Activated CD4-positive, alpha-beta T cell treated with anti-CD3 and anti-CD28 coated beads, Interleukin-2, amount 50 U/mL, for 16 hours (primary cell): ENCODE measurements around the gene FBRS.
"Not testable (repeated sequence)": the region's sequence is repeated elsewhere in the genome, so short reads cannot be mapped to it uniquely, and the experiment has no call there.

Experiments used
- DNase-seq: peaks from one replicate; pipeline ENCODE4 v3.0.0-alpha.2; 2020

FBRS gene

DNA sequence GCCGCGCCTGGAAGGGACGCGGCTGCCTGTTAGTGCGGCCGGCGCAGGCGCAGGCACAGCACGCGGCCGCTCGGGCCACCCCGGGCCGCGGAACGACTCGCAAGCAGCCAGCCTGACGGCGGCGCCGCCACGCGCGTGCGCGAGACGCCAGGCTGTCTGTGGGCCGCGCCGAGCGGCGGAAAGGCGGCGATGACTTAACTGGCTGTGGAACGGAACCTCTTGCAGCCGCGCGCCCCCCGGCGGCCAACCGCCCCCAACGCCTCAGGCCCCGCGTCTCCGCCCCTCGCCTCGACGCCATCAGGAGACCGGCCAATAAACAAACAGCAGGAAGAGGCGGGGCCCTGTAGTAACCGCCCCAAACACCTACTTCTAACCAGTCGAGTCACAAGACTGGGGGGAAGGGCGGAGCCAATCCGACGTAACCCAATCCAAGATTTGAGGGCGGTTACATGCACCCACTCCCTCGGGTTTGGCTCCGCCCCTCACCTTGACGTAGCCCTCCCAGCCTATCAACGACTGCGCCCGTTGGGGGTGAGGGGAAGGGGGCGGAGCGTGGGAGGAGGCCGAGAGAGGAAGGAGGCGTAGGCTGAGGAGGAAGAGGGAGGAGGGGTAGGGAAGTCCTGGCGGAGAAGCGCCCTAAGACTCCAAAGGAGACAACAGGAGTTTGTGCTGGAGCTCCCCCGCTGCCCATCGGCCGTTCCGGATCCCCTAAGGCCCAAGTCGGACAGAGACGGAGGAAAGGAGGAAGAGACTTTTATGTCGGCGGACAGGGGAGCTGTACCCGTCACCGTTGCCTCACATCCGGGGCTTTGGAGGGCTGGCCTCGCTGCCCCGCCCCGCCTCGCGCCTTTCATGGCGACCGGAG is at the start of gene FBRS:
Gene FBRS (plus strand): TSS at position 566 of the 865 bp plus-strand sequence. CDS start 1,088 bp downstream, outside the sequence.
- peak; percentile 100 for DNase-seq

DNA sequence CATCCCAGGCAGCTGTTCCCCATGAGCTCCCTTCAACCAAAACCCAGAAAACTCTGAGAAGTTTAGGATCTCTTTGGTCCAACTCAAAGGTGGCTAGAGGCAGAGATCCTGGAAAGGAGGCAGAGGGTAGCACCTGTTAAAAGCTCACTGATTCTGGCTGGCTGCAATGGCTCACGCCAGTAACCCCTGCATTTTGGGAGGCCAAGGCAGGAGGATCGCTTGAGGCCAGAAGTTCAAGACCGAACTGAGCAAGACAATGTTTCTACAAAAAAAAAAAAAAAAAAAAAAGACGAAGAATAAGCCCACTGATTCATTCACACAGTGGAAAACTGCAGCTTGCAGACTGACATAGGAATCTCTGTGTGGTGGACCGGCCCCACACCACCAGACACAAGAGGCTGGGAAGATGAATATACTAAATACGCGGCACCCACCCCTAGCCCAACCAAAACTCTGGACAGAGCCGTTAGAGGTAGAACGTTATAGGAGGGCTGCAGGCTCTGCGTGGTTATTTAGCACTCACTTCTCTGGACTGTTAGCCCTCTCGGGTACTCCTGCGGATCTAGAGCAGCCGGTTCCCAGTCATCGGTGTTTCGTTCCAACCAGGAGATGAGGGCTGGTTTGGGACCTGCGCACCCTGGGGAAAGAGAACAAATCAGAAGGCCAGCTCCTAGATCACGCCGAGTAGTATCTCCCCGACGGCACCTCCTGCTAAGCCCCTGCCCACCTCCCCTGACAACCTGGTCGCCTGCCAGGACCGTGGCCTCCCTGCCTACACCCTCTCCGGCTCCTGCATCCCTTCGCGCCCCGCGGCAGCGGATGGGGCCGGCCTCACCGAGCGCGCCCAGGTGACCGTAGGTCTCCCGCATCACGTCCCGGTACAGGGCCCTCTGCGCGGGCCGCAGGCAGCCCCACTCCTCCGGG is 49.0 kb upstream of the FBRS start:
- peak; percentile 46 for DNase-seq

DNA sequence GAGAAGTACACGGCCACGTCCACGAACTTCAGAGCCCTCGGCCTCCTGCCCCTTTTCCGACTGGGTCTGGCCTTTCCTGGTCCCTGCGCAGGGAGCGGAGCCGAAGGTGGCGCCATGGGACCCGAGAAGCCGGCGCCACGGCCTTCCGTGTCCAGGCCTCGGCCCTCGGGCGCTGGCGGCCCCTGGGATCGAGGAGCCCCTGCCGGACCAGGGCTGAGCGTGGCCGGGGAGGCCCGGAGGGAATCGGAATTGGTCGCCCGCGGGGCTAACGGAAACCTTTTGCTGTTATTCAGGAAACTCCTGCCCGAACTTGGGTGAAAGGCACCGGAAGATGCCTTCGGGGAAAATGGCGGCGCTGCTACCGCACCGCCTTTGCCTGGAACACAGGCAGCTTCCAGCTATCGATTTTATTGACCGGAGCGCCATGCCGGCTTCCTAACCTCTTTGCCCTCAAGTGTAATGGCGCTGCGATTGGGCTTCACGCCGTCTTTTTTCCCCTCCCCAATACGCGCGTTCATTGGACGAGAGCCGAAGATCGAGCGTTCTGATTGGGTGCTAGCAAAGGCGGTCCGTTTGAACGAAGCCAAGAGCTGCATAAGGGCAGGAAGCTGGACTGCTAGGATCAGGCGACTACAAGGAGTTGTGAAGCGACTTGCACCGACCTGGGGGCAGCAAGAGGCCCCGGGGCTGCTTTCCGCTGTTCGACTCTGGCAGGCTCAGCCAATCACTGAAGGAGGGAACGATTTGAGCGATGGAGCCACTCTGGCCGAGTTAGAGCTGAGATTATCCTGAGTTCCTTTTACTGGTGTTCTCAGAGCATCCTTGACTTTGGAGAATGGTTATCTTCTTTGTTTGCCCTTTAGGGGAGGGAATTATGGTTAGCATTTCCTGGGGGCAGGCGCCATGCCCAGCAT is 48.0 kb upstream of the FBRS start, which contains the start of gene ZNF689:
Gene ZNF689 (minus strand): TSS at position 464 of the 914 bp plus-strand sequence. CDS start 348 bp downstream, at position 116.
- DNase-seq = peak; percentile 98

DNA sequence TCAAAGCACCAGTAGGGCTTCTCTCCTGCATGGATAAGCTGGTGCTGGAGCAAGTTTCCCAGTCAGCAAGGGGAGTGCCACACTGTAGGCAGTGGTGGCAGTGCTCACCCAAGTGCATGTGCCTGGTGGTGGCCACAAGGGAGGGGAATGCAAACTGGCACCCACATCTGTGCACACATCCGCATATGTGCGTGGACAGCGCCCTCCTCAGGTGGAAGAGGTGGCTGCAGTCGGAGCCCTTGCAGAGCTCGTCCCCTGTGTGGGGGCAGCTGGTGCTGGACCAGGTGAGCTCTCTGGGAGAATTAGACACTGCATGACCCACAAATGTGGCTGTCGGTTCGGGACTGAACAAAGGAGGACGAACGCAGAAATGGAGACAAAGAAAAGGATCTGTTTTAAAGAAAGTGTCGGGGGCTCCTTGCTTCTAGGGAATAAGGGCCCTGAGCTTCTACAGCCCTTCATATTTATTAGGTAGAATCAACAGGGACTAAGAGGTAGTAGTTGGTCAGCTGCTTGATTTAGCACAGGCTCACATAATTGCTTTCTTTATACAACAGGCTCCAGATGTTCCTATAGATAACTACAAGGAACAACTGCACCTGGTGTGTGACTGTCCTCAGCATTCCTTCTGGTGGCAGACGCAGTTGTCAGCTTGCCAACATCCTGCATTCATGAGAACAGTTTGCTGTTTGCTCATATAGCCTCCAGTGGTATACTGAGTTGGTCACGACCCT is 42.7 kb upstream of the FBRS start:
- peak; percentile 82 for DNase-seq

DNA sequence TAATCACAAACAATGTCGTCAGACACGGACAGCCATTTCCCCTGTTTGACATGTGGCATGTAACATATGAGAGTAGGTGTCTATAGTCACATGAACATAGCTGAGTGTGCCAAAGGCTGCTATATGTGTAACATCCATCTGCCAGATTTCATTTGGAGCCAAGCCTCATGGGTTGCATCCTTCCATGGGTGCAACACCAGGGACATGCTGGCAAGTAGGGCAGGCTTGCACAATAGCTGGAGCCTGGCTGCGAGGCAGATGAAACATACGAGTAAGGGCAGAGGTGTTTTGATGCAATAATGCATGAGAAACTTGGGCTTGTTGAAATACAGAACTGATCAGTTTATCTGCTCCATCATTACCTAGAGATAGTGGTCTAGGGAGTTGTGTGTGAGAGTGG is 39.0 kb upstream of the FBRS start:
- DNase-seq = no peak

DNA sequence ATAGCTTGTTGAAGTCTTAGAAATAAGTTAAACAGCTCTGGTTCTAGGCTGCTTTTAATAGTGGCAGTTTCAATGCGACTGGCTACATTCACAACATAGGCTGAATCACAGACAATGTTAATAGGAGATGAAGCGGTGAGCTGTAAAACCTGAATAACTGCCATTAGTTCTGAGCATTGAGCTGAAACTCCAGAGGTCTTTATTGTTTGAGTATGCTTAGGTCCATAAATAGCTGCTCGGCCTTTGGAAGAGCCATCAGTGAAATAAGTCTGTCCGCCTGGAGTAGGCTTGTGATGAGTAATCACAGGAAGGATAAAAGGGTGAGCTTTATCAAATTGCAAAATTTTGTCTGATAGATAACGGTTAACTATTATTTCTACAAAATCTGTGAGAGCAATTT is 38.6 kb upstream of the FBRS start:
- DNase-seq = no peak

DNA sequence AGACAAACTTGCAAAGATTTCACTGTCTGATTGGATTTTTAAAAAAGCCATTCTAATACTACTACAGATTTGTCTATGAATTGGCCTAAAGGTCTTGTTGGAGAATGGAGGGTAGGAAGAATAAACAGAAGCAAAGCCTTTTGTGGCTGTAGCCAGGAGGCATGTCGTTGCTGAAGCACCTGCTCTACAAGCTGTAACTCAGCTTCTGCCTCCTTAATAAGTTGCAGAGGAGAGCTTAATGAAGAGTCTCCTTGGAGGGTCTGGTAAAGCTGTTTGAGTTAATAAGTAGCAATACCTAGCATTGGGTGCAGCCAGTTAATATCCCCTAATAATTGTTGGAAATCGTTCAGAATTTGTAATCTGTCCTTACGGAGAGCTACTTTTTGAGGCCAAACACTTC is 38.1 kb upstream of the FBRS start:
- DNase-seq = no peak

DNA sequence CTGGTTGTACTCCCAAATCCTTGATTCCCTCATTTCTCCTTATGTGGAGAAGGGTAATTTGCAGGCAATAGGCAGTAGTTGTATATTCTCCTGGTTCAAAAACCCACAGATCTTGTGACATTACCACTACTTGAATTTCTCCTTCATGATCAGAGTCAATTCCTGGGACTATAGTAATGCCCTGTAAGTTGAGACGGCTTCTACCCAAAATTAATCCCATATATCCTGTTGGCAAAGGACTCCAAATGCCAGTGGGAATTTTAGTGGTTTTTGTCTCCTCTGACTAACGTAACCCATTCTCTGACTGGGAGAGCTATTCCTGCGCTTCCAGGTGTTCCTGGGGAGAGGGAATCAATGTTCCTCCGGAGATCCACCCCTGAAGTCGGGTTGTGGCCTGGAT is 36.5 kb upstream of the FBRS start:
- no peak for DNase-seq

DNA sequence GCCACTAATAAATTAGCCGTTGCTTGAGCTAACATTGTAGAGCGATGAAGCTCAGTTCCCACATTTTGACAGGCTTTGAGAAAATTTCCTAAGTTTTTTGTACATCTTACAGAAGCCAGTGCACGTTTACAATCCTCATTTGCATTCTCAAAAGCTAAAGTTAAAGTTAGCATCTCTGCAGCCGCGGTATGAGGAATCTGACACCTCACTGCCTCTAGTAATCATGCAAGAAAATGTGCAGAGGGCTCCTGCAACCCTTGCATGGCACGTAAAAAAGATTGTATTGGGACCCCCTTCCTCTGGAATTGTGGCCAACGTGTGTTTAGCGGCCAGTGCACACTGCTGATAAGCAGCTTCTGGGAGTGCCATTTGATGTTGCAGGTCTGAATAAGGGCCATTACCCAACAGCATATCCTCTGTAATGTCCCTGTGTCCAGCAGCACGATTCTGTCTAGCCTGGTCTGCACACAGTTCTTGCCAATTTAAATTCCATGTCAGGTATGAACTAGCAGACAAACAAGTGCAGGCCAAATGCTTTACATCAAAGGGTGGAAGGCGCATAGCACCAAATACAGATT is 35.7 kb upstream of the FBRS start:
- no peak for DNase-seq

DNA sequence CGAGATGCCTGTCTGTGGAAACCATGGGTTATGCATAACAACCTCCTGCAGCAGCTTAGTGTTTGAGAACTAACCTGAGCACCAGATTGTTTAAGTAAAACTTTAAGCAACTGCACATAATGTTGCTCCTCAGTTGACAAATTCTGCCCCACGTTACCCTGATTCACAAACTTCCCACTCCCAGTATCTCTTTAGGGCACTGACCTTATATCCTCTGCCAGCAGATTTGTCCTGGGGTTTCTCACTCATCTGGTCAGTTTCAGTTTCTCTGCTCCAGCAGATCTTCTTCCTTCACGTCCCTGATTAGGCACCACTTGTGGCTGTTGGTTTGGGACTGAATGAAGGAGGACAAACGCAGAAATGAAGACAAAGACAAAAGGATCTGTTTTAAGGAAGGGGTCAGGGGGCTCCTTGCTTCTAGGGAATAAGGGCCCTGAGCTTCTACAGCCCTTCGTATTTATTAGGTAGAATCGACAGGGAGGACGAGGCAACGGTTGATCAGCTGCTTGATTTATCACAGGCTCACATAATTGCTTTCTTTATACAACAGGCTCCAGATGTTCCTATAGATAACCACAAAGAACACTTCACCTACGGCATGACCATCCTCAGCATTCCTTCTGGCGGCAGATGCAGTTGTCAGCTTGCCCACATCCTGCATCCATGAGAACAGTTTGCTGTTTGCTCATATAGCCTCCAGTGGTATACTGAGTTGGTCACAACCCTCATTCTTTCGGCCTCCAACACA is 34.5 kb upstream of the FBRS start:
- no peak for DNase-seq

DNA sequence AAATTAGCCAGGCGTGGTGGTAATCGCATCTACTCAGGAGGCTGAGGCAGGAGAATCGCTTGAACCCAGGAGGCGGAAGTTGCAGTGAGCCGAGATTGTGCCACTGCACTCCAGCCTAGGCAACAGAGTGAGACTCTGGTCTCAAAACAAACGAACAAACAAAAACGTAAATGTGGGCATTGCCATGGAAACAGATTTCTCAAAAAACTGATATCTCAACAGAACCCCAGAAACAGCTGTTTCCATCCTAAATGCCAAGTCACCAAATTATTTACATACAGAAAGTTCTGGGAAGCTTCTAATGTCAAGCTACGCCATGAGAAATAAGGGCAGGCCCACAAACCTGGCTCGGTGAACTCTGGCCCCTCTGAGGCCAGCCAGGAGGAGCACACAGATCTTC is 32.0 kb upstream of the FBRS start:
- no peak for DNase-seq

DNA sequence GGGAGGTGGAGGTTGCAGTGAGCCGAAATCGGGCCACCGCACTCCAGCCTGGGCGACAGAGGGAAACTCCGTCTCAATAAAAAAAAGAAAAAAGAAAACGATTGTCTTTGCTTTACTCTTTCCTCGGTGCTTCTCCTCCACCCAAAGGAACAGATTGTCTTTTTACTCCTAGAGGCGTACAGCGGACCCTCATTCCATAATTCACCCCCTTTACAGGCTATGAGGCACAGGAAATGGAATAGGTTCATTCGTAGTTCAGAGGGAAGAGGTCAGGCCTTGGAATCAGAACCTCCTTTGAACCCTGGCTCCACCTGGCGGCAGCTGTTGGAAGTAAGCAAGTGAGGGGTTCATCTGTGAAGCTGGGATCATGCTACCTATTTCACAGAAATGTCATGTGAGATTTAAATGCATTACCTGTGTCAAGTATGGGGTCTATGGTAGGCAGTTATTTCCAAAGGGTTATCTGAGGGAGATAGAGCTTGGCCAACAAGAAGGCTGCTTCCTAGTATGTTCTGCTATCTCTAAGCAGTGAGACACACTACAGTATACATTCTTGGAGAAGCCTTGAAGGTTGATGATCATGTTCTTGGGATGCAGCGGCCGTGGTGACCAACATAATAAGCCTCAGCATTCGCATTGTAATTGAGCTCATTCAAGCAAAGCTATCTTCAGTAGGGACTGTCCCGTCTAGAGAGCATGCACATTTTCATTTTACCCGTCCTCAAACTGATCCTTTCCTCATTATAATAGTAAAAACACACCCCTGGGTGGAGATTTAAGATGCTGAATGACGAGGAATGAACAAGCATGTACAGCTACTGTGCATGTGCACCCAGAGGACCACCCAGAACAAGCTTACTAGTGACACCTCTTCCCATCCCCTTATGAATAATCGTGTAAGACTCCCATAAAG is 29.3 kb upstream of the FBRS start:
- peak; percentile 89 for DNase-seq

DNA sequence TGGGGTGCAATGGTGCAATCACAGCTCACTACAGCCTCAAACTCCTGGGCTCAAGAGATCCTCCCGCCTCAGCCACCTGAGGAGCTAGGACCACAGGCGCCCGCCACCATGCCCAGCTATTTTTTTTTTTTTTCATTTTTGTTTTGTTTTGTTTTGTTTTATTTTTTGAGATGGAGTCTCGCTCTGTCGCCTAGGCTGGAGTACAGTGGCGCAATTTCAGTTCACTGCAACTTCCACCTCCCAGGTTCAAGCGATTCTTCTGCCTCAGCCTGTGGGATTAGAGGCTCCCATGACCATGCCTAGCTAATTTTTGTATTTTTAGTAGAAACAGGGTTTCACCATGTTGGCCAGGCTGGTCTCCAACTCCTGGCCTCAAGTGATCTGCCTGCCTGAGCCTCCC is 25.8 kb upstream of the FBRS start:
- DNase-seq = not testable (repeated sequence)

DNA sequence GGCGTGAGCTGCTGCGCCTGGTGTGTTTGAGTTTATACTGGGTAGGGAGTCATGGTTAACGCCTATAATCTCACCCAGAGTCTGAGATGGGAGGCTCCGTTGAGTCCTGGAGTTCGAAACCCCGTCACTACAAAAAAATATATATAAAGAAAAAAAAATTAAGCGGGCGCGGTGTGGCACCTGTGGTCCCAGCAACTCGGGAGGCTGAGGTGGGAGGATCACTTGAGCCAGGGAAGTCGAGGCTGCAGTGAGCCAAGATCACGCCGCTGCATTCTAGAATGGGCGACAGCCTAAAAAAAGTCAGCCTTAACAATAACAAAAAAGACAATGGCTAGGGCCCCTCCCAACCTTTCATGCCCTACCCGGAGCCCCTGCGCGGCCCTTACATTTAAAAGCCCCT is 24.7 kb upstream of the FBRS start:
- no peak for DNase-seq

DNA sequence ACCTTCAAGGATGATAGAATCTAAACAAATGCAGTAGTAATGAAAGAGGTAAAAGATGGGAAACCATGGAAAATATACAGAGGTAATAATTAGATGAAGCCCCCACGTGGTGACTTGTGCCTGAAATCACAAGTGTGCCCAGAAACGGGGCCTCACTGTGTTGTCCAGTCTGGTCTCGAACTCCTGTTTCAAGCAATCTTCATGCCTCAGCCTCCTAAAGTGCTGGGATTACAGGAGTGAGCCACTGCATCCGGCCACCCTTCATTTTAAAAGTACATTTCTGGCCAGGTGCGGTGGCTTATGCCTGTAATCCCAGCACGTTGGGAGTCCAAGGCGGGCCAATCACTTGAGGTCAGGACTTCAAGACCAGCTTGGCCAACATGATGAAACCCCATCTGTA is 21.6 kb upstream of the FBRS start:
- DNase-seq = no peak

DNA sequence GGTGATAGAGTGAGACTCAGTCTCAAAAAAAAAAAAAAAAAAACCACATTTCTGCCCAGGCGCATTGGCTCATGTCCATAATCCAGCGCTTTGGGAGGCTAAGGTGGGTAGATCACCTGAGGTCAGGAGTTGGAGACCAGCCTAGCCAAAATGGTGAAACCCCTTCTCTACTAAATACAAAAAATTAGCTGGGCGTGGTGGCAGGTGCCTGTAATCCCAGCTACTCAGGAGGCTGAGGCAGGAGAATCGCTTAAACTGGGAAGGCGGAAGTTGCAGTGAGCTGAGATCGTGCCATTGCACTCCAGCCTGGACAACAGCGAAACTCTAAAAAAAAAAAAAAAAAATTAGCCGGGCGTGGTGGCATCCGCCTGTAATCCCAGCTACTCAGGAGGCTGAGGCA is 21.1 kb upstream of the FBRS start:
- DNase-seq = not testable (repeated sequence)

DNA sequence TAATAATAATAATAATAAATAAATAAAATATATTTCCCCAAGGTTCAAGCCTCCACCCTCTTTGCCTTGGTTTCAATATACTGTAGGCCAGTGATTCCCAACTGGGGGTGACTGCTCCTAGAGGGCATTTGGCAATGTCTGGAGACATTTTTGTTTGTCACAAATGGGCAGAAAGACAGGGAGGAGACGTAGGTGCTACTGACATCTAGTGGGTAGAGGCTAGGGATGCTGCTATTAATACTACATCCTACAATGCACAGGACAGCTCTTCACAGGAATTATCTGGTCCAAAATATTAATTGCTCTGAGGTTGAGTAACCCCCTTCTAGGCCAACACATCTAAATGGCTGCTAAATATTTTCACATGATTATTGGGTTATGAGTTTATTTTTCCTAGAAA is 20.3 kb upstream of the FBRS start:
- DNase-seq = peak; percentile 48

DNA sequence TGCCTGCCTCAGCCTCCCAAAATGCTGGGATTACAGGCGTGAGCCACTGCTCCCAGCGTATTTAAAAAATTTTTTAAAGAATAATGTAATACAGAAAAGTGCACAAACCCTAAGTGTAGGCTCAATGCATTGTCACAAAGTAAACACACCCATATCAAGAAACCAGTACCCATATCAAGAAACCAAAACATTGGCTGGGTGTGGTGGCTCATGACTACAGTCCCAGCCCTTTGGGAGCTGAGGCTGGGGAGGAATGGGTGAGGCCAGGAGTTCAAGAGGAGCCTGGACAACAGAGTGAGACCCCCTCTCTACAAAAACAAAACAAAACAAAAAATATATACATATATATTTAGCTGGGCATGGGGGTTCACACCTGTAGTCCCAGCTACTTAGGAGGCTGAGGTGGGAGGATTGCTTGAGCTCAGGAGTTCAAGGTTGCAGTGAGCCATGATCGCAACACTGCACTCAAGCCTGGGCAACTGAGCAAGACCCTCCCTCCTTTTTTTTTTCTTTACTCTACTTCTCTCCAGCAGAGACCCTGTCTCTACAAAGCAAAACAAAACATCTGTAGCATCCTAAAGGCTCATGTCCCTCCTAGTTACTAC is 16.8 kb upstream of the FBRS start:
- DNase-seq = no peak

DNA sequence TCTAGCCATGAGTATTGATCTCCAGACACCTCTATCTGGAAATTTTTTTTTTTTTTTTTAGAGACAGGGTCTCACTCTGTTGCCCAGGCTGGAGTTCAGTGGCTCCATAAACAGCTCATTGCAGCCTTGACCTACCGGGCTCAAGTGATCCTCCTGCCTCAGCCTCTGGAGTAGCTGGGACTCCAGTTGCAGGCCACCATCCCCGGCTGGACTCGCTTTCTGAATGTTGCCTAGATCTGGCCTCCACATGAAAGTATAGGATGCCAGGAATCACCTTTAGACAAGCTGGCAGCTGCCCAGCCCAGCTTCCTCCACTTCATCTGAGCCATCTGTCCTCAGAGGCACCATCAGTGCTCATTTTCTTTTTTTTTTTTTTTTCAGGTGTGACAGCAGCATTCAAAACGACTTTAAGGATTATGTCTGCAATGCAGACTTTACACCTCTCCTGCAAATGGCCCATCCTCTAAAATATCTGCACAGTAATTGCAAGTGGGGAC is 13.8 kb upstream of the FBRS start:
- DNase-seq = no peak
